HepG2 (cell line): ENCODE measurements around the gene LGALS7B. TPM values are rescaled to one million over a fixed set of nuclear protein-coding genes. Genes with fewer than 3 reads are reported as not detected.

Source experiments
- ARID4A ChIP-seq: sonication (generic); formaldehyde crosslinking; IDR thresholded peaks from 2 replicates; pipeline ENCODE4 v1.5.0; 2020; ENCODE audit warnings: mild to moderate bottlenecking, missing genetic modification reagents, borderline replicate concordance
- EP300 ChIP-seq, 3 experiments: sonication (generic) in 1 of 3; formaldehyde crosslinking in 1 of 3; IDR thresholded peaks; 2 replicates each; pipeline versions ENCODE4 v1.5.1 to v1.6.1; 2011 to 2020; ENCODE audit warnings: low read depth in 2 of 3, low read length in 2 of 3, borderline replicate concordance in 1 of 3, improper control_type of control experiment in 1 of 3, mild to moderate bottlenecking in 1 of 3, missing genetic modification reagents in 1 of 3, moderate library complexity in 1 of 3
- IKZF4 ChIP-seq: sonication (generic); formaldehyde crosslinking; IDR thresholded peaks from 2 replicates; pipeline ENCODE4 v1.5.1; 2020; ENCODE audit warnings: borderline replicate concordance, mild to moderate bottlenecking, low read depth, missing genetic modification reagents; ENCODE audit errors: not compliant biosample characterization
- MZF1 ChIP-seq: sonication (generic); formaldehyde crosslinking; IDR thresholded peaks from 2 replicates; pipeline ENCODE4 v1.8.1; 2023; ENCODE audit warnings: mild to moderate bottlenecking, missing genetic modification reagents, borderline replicate concordance
- RAD51 ChIP-seq: fragments of 450-650 bp; IDR thresholded peaks from 2 replicates; pipeline ENCODE4 v1.6.1; 2016; ENCODE audit warnings: borderline replicate concordance
- RELA ChIP-seq: sonication (generic); formaldehyde crosslinking; IDR thresholded peaks from 2 replicates; pipeline ENCODE4 v1.4.0; 2020; ENCODE audit warnings: missing genetic modification reagents
- SMAD3 ChIP-seq: sonication (generic); formaldehyde crosslinking; IDR thresholded peaks from 2 replicates; pipeline ENCODE4 v1.4.0; 2020; ENCODE audit warnings: missing genetic modification reagents
- ZHX2 ChIP-seq, 2 experiments: sonication (generic) in 1 of 2; formaldehyde crosslinking in 1 of 2; IDR thresholded peaks; 2 replicates each; pipeline versions ENCODE4 v1.6.1 to v1.9.0; 2014 to 2022; ENCODE audit warnings: antibody characterized with exemption in 1 of 2, borderline replicate concordance in 1 of 2, inconsistent platforms in 1 of 2, low read depth in 1 of 2, missing genetic modification reagents in 1 of 2
- ZNF143 ChIP-seq: sonication (generic); formaldehyde crosslinking; IDR thresholded peaks from 2 replicates; pipeline ENCODE4 v1.4.0; 2020; ENCODE audit warnings: missing genetic modification reagents
- ZNF18 ChIP-seq: sonication (generic); formaldehyde crosslinking; IDR thresholded peaks from 2 replicates; pipeline ENCODE4 v1.8.0; 2022; ENCODE audit warnings: mild to moderate bottlenecking, missing genetic modification reagents; ENCODE audit not compliant: insufficient replicate concordance
- ZNF20 ChIP-seq: sonication (generic); formaldehyde crosslinking; IDR thresholded peaks from 2 replicates; pipeline ENCODE4 v1.4.0; 2020; ENCODE audit warnings: mild to moderate bottlenecking, moderate library complexity, missing genetic modification reagents
- ZNF276 ChIP-seq: sonication (generic); formaldehyde crosslinking; IDR thresholded peaks from 2 replicates; pipeline ENCODE4 v1.4.0; 2020; ENCODE audit warnings: mild to moderate bottlenecking, low read depth, missing genetic modification reagents
- ZNF292 ChIP-seq: sonication (generic); formaldehyde crosslinking; IDR thresholded peaks from 2 replicates; pipeline ENCODE4 v1.8.1; 2022; ENCODE audit warnings: mild to moderate bottlenecking, low read depth, missing genetic modification reagents, borderline replicate concordance
- ZNF605 ChIP-seq: sonication (generic); formaldehyde crosslinking; IDR thresholded peaks from 2 replicates; pipeline ENCODE4 v1.8.0; 2022; ENCODE audit warnings: mild to moderate bottlenecking, missing genetic modification reagents
- polyA plus RNA-seq, 8 experiments: library from polyadenylated mRNA; depleted of rRNA in 3 of 8; stranded (reverse) in 7 of 8; unstranded in 1 of 8; fragments of >200 nt; fragmentation: Illumina TruSeq in 4 of 8; extraction: Trizol in 4 of 8; gene quantifications; 2 replicates each; pipeline versions ENCODE4 v1.2.1 to v1.2.3, GENCODE V29; 2011 to 2016; ENCODE audit warnings: low read depth in 4 of 8, missing spikeins in 1 of 8, mixed read lengths in 1 of 8; ENCODE audit not compliant: insufficient read depth in 1 of 8
- total RNA-seq, 5 experiments: library from RNA; depleted of rRNA; stranded (reverse); fragments of >200 nt; fragmentation: Illumina TruSeq; extraction: Trizol; gene quantifications; 2 replicates each; pipeline ENCODE4 v1.2.3, GENCODE V29; 2016; ENCODE audit warnings: low read depth in 1 of 5

LGALS7B gene
- total and polyA plus RNA-seq, 2 of the 13 experiments (the other 11 are each of a cell fraction or from before 2014, with no cell fraction given), result 1.7 to 2.1 TPM

- TF ChIP-seq ZNF18 (no peak), IKZF4 (CRISPR knock-in tag) (no peak), EP300 (IDR thresholded peaks at IDR 0.05; ENCODE audit: low read depth in 2 of 2, low read length in 2 of 2) (peak; percentile 90 to 94), EP300 (CRISPR knock-in tag; IDR thresholded peaks at IDR 0.05; ENCODE audit: borderline replicate concordance) (peak; percentile 93), ZNF143 (no peak), ZHX2 (IDR thresholded peaks at IDR 0.05; ENCODE audit: low read depth) (no peak), ZHX2 (CRISPR knock-in tag; IDR thresholded peaks at IDR 0.05; ENCODE audit: borderline replicate concordance) (no peak), RAD51 (no peak), ARID4A (CRISPR knock-in tag) (peak; percentile 47; the same call in 1 of the 2 replicates), ZNF276 (0 out of 2 replicates have a peak, but pooled peaks have one; percentile 61), RELA (no peak), ZNF605 (peak; percentile 69; the same call in 1 of the 2 replicates), MZF1 (no peak), ZNF292 (CRISPR knock-in tag) (peak; percentile 36; the same call in 1 of the 2 replicates), ZNF20 (CRISPR knock-in tag) (no peak), SMAD3 (CRISPR knock-in tag) (peak; percentile 90)
These were observed 29.4 kb upstream of the LGALS7B start (continued) for GRCh38 chr19:38759590-38760003.
